HepG2 (cell line): ENCODE data around the gene ARID1A. TPM values are rescaled to one million over a fixed set of nuclear protein-coding genes. Genes with fewer than 3 reads are reported as not detected.

Experiments
- ATF7-NPFF ChIP-seq: sonication (generic); formaldehyde crosslinking; IDR thresholded peaks from 2 replicates; pipeline ENCODE4 v1.8.1; 2023; ENCODE audit warnings: mild to moderate bottlenecking, low read depth, missing genetic modification reagents, moderate library complexity
- CBFB ChIP-seq: sonication (generic); formaldehyde crosslinking; IDR thresholded peaks from 2 replicates; pipeline ENCODE4 v1.4.0; 2020; ENCODE audit warnings: missing genetic modification reagents
- ESRRA ChIP-seq: sonication (generic); formaldehyde crosslinking; IDR thresholded peaks from 2 replicates; pipeline ENCODE4 v1.5.1; 2020; ENCODE audit warnings: mild to moderate bottlenecking, low read depth, missing genetic modification reagents
- FOXP4 ChIP-seq: sonication (generic); formaldehyde crosslinking; IDR thresholded peaks from 2 replicates; pipeline ENCODE4 v1.4.0; 2020; ENCODE audit warnings: missing genetic modification reagents
- GPN1 ChIP-seq: sonication (generic); formaldehyde crosslinking; IDR thresholded peaks from 2 replicates; pipeline ENCODE4 v1.5.1; 2020; ENCODE audit warnings: missing genetic modification reagents, borderline replicate concordance
- MYNN ChIP-seq: sonication (generic); formaldehyde crosslinking; IDR thresholded peaks from 2 replicates; pipeline ENCODE4 v1.4.0; 2020; ENCODE audit warnings: mild to moderate bottlenecking, low read depth, missing genetic modification reagents
- NPAS2 ChIP-seq: sonication (generic); formaldehyde crosslinking; IDR thresholded peaks from 2 replicates; pipeline ENCODE4 v1.8.0; 2022; ENCODE audit warnings: mild to moderate bottlenecking, missing genetic modification reagents, borderline replicate concordance
- NR2F1 ChIP-seq, 2 experiments: fragments of 450-650 bp in 1 of 2; formaldehyde crosslinking in 1 of 2; IDR thresholded peaks; 2 replicates each; pipeline versions ENCODE4 v1.5.0 to v1.6.1; 2016 to 2020; ENCODE audit warnings: mild to moderate bottlenecking in 1 of 2, missing compliant biosample characterization in 1 of 2, missing genetic modification reagents in 1 of 2, moderate library complexity in 1 of 2
- RARA ChIP-seq: IDR thresholded peaks from 2 replicates; pipeline ENCODE4 v1.6.1; 2016; ENCODE audit warnings: missing genetic modification reagents, missing compliant biosample characterization
- SALL1 ChIP-seq: sonication (generic); formaldehyde crosslinking; IDR thresholded peaks from 2 replicates; pipeline ENCODE4 v1.8.0; 2022; ENCODE audit warnings: mild to moderate bottlenecking, missing genetic modification reagents
- SIX1 ChIP-seq: sonication (generic); formaldehyde crosslinking; IDR thresholded peaks from 2 replicates; pipeline ENCODE4 v1.4.0; 2020; ENCODE audit warnings: missing genetic modification reagents, borderline replicate concordance
- SKI ChIP-seq: fragments of 450-650 bp; IDR thresholded peaks from one replicate; pipeline ENCODE4 v1.6.1; 2018; ENCODE audit warnings: mild to moderate bottlenecking; ENCODE audit not compliant: partially characterized antibody
- ZFP41 ChIP-seq: sonication (generic); formaldehyde crosslinking; IDR thresholded peaks from 2 replicates; pipeline ENCODE4 v1.4.0; 2020; ENCODE audit warnings: mild to moderate bottlenecking, missing genetic modification reagents, borderline replicate concordance
- ZGPAT ChIP-seq: IDR thresholded peaks from 2 replicates; pipeline ENCODE4 v1.6.1; 2016; ENCODE audit warnings: mild to moderate bottlenecking
- ZKSCAN1 ChIP-seq: fragments of 150-350 bp; IDR thresholded peaks from 2 replicates; pipeline ENCODE4 v1.6.1; 2014; ENCODE audit warnings: low read length
- ZNF574 ChIP-seq: sonication (generic); formaldehyde crosslinking; IDR thresholded peaks from 2 replicates; pipeline ENCODE4 v1.4.0; 2020; ENCODE audit warnings: missing genetic modification reagents
- ZNF614 ChIP-seq: IDR thresholded peaks from 2 replicates; pipeline ENCODE4 v1.6.1; 2018; ENCODE audit warnings: missing biosample characterization, missing genetic modification reagents, inconsistent platforms, borderline replicate concordance
- ZNF792 ChIP-seq: IDR thresholded peaks from 2 replicates; pipeline ENCODE4 v1.6.1; 2016
- polyA plus RNA-seq, 8 experiments: library from polyadenylated mRNA; depleted of rRNA in 3 of 8; stranded (reverse) in 7 of 8; unstranded in 1 of 8; fragments of >200 nt; fragmentation: Illumina TruSeq in 4 of 8; extraction: Trizol in 4 of 8; gene quantifications; 2 replicates each; pipeline versions ENCODE4 v1.2.1 to v1.2.3, GENCODE V29; 2011 to 2016; ENCODE audit warnings: low read depth in 4 of 8, missing spikeins in 1 of 8, mixed read lengths in 1 of 8; ENCODE audit not compliant: insufficient read depth in 1 of 8
- total RNA-seq, 5 experiments: library from RNA; depleted of rRNA; stranded (reverse); fragments of >200 nt; fragmentation: Illumina TruSeq; extraction: Trizol; gene quantifications; 2 replicates each; pipeline ENCODE4 v1.2.3, GENCODE V29; 2016; ENCODE audit warnings: low read depth in 1 of 5

The ARID1A gene
- total and polyA plus RNA-seq, 2 of the 13 experiments (the other 11 are each of a cell fraction or from before 2014, with no cell fraction given) = 11.9 to 15.9 TPM

GRCh38 chr1:26826261-26827105 lies 130.7 kb downstream of the ARID1A start, which contains the start of gene ZDHHC18 (continued):
- TF ChIP-seq FOXP4 (CRISPR knock-in tag) (no peak), ZNF614 (CRISPR knock-in tag) (peak; percentile 22; the same call in 1 of the 2 replicates), SIX1 (CRISPR knock-in tag) (0 out of 2 replicates have a peak, but pooled peaks have one; percentile 30), SKI (peak; percentile 27), ZFP41 (CRISPR knock-in tag) (0 out of 2 replicates have a peak, but pooled peaks have one; percentile 27), GPN1 (no peak), ESRRA (no peak), ZNF574 (CRISPR knock-in tag) (peak; percentile 94), ZGPAT (CRISPR knock-in tag) (peak; percentile 25; the same call in 1 of the 2 replicates), NPAS2 (CRISPR knock-in tag) (no peak), NR2F1 (CRISPR knock-in tag; IDR thresholded peaks at IDR 0.05) (0 out of 4 replicates have a peak, but pooled peaks of 1 of the 2 experiments have one; percentile 5), CBFB (CRISPR knock-in tag) (no peak), ATF7-NPFF (CRISPR knock-in tag) (no peak), ZKSCAN1 (no peak), SALL1 (CRISPR knock-in tag) (peak; percentile 18; the same call in 1 of the 2 replicates), MYNN (CRISPR knock-in tag) (no peak), RARA (CRISPR knock-in tag) (no peak), ZNF792 (CRISPR knock-in tag) (no peak)
- TF ChIP-seq, all 625 proteins: peak for 61
